HG03135 (cell line): ENCODE results near the gene ETHE1.

ENCODE experiments used
- ATAC-seq: cut with Tn5 transposase; IDR thresholded peaks from one replicate; pipeline ENCODE4 v1.9.1; 2021; ENCODE audit warnings: mild to moderate bottlenecking, moderate library complexity; ENCODE audit not compliant: unreplicated experiment

The ETHE1 gene, protein sequence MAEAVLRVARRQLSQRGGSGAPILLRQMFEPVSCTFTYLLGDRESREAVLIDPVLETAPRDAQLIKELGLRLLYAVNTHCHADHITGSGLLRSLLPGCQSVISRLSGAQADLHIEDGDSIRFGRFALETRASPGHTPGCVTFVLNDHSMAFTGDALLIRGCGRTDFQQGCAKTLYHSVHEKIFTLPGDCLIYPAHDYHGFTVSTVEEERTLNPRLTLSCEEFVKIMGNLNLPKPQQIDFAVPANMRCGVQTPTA

DNA sequence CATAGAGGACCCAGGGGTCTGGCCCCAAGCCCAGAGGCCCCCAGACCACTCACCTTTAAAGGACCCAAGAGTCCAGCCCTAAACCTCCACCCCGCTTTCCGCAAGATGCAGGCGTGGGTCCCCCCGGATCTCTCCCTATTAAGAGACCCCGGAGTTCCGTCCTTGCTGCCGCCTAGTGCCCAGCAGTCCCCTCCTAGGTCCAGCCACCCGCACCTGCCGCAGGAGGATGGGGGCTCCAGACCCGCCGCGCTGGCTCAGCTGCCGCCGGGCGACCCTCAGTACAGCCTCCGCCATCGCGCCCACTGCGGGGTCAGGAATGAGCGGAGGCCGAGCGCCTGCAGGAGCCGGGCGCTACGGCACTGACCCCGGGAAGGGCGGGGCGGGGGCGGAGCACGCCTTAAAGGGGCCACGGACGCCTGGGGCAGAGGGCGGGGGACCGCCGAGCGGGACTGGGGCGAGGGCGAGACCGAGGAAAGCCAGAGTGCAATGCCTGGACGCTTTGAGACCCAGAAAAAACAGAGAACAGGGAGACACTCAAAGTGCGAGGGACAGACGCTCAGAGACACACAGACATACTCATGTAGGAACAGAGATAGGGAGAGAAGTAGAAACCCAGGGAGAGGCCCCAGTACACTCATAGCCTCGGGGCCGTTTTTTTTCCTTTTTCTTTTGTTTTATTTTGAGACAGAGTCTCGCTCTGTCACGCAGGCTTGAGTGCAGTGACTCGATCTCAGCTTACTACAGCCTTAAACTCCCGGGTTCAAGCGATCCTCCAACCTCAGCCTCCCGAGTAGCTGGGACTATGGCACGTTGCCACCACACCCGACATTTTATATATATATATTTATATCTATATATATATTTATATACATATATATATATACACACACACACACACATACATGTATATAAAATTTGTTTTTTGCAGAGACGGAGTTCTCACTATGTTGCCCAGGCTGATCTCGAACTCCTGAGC, at the start of gene ETHE1:
Gene ETHE1, minus strand, starts transcription at position 318 of the 976 bp plus-strand sequence. Its CDS starts 24 bp downstream, at position 294.
- peak; percentile 65 for ATAC-seq

DNA sequence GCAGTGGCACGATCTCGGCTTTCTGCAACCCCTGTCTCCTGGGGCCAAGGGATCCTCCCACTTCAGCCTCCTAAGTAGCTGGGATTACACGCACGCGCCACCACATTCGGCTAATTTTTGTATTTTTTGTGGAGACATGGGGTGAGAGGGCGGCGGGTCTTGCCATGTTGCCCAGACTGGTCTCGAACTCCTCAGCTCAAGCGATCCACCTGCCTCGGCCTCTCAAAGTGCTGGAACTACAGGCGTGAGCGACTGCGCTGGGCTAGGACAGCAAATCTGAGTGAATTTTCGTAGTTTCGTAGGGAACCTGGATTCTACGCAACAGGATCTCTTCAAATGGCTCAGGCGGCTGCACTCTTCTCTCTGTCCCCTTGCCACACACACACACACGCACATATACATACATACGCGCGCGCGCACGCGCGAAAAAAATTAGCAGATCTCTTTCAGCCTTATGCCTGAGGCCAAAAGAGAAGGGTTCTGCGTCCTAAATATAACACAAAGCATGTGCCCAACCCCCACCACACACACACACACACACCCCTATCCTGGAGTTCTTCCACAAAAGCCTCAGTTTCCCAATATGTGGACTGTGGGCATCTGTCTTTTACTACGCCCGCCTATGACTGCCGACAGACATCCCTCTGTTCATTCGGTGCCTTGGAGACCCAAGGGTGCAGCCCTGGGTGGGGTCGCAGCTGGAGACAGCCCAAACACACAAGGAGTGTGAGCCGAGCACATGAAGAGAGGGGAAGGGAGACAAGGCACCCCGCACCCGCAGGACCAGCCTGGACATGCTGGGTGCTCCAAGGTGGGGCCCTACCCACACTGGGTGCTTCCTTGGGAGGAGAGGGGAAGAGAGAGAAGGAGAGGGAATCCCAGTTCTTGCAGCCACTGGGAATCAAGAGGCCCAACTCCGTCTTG, 49.2 kb upstream of the ETHE1 start:
- no peak for ATAC-seq

DNA sequence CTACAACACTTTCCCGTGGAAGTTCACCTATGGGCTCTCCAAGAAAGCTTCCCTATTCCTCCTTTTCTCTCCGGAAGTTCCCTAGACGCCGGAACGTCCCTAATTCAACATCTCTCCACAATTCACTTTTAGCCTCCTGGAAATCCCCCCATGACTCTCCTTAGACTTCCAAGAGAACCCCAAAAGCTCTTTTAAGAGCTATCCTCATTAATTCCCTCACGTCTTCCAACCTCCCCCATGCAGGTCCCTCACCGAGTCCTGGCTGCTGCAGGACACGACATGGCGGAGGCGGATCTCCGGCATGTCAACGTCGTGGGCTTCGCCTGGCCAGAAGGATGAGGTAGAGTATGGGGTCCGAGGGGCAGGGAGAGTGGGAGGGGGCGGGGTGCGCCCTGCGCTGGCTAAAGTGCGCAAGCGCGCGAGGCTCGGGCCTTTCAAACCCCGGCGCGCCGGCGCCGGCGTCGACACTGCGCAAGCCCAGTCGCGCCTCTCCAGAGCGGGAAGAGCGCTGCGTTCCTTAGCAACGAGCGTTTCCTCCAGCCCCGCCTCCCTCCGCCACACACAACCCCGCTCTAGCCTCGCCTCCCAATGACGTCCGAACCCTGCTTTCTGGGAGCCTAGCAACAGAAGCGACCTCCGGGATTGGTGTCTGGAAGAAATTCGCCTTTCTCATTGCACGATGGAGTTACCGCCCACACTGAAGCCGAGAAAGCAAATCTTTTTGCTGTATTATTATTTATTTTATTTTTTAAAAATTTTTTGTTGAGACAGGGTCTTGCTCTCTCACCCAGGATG, 48.4 kb upstream of the ETHE1 start, which contains the start of the genes PINLYP and XRCC1:
Gene PINLYP, plus strand, starts transcription at position 646 of the 795 bp plus-strand sequence. CDS start 1,391 bp downstream, outside the sequence.
Gene XRCC1, minus strand, starts transcription at position 372 of the 795 bp plus-strand sequence. Its CDS starts 69 bp downstream, at position 303.
- peak; percentile 97 for ATAC-seq

DNA sequence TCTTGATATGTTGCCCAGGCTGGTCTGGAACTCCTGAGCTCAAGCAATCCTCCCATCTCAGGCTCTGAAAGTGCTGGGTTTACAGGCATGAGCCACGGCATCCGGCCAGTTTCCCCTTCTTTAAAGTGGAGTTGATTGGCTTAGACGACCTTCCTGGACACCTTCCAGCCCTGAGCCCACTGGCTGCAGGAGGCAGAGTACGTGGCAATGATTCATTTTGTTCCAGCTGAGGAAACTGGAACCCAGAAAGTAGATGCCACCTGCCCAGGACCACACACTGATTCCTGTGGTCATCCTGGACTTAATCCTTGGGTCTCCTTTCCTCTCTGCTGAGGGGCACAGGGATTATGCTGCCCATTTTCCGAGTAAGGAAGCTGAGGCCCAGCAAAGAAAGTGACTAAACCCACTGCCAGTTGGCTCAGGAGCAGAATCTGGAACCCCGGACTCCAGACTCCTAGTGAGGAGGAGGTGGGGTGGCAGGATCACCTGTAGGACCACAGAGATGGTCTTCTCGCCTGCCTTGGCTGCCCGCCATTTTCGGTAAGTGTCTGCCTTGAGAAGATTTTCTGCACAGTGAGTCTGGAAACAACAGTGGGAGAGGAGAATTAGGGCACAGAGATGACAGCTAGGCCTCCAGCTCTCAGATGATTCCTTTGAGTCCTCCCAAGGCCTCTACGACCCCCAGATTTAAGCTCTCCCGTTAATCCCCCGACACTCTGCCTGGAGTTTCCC, 47.6 kb upstream of the ETHE1 start:
- ATAC-seq = no peak

DNA sequence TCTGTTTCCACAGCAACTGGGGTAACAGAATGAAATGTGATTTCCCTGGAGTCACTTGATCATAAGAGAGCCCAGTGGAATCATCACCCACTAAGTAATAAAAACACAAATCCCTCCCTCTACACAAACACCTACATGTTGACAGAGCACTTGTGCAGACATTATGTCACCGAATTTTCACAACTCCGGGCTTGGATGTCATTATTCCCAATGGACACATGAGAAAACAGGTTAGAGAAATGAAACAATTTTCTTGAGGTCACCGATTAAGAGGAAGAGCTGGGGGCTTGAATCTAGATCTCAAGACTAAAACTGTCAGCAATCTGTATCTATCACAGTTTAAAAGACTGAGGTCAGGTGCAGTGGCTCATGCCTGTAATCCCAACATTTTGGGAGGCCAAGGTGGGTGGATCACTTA, 45.2 kb upstream of the ETHE1 start:
- no peak for ATAC-seq

DNA sequence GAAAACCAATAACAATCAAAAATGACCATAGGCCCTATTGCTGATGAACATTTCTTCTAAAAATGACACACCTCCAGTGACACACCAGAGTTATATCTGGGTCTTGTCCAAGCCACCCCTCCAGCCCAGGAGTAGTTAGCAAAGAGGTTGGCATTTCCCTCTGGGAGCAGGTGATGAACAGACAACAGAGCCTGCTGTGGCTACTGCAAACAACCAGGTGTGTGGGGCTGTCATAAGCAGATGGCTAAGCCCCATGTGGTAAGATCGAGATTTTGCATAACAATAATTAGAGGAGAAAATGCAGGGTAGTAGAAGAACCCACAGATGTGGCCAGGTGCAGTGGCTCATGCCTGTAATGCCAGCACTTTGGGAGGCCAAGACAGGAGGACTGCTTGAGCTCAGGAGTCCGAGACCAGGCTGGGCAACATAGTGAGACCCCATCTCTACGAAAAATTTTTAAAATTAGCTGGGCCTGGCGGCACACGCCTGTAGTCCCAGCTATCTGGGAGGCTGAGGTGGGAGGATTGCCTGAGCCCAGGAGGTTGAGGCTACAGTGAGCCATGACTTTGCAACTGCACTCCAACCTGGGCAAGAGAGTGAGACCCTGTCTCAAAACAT, 43.3 kb upstream of the ETHE1 start:
- ATAC-seq = no peak

DNA sequence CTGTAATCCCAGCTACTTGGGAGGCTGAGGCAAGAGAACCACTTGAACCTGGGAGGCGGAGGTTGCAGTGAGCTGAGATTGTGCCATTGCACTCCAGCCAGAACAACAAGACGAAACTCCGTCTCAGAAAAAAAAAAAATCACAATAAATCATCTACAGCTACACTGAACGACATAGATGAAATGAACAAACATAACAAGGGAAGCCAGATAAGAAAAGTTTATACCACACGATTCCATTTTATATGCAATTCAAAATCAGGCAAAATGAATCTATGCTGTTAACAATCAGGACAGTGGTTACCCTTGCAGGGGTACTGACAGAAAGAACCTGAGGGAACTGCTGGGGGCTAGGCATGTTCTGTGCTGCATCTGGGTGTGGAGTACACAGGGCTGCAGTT, 42.7 kb upstream of the ETHE1 start:
- ATAC-seq = no peak

DNA sequence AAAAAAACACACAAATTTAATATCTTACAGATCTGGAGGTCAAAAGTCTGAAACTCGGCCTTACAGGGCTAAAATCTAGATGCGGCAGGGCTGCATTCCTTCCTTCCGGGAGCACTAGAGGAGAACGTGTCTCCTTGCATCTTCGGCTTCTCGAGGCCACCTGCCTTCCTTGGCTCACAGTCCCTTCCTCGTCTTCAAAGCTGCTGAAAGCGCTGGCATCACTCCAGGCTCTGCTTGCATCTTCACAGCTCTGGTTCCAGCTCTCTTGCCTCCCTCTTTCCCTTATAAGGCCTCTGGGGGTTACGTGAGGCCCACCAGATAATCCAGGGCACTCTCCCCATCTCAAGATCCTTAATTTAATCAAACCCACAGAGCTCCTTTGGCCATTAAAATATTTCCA, 37.8 kb upstream of the ETHE1 start:
- no peak for ATAC-seq

DNA sequence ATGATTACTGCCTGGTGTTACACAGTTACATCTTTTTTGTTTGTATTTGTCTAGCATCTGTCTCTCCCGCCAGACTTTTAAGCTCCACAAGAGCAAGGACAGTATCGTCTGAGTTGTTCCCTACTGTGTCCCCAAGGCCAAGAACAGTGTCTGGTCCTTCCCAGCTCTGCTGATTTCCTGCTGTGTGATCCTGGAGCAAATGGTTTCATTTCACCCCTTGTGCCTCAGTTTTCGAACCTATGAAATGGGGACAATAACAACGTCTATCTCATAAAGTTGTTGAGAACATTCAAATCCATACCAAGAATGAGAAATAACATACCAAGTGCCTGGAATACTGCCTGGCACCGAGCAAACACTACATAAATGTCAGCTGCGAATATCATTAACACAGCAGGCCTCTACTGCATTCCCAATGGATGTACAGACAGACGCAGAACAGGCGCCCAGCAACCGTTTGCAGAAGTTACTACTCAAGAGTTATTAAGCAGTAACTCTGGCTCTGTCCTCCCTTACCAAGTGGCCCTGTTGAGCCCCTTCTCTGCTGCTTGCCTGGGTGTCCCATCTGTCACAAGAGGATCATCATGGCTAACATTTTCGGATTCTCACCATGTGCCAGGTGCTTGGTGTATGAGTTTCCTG, 36.9 kb upstream of the ETHE1 start:
- ATAC-seq = no peak

DNA sequence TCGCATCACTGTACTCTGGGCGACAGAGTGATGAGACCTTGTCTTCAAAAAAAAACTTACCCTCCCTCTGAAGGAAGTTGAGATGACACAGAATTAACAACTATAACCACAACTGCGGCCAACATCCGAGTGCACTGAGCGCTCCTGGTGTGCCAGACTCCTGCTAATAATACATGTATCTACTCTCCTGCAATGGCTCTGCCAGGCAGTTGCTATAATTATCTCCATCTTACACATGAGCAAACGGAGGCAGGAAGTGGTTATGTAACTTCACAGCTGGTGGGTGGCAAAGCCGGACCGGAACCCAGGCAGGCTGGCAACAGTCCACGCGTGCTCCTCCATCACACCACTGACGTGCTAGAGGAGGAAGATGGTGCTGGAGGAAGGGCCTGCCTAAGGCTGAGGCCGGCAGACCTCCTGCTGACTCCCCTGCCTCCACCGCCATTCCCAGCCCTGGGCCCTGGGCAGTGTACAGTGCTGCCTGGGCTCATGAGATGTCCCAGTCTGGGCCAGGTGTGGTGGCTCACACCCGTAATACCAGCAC, 35.8 kb upstream of the ETHE1 start:
- peak; percentile 73 for ATAC-seq

DNA sequence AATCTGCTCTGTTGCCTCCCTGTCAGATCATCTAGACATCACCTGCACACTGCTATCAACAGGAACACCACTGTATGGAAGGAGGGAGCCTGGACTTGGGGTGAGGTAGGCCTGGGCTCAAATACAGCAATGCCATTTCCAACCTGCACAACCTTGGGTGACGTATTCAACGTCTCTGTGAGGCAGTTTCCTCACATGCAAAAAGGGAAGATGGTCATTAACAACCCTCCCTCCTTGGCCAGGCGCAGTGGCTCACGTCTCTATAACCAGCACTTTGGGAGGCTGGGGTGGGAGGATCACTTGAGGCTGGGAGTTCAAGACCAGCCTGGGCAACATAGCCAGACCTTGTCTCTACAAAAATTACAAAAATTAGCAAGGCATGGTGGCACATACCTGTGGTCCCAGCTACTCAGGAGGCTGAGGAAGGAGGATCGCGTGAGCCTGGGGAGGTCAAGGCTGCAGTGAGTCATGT, 35.3 kb upstream of the ETHE1 start:
- no peak for ATAC-seq

DNA sequence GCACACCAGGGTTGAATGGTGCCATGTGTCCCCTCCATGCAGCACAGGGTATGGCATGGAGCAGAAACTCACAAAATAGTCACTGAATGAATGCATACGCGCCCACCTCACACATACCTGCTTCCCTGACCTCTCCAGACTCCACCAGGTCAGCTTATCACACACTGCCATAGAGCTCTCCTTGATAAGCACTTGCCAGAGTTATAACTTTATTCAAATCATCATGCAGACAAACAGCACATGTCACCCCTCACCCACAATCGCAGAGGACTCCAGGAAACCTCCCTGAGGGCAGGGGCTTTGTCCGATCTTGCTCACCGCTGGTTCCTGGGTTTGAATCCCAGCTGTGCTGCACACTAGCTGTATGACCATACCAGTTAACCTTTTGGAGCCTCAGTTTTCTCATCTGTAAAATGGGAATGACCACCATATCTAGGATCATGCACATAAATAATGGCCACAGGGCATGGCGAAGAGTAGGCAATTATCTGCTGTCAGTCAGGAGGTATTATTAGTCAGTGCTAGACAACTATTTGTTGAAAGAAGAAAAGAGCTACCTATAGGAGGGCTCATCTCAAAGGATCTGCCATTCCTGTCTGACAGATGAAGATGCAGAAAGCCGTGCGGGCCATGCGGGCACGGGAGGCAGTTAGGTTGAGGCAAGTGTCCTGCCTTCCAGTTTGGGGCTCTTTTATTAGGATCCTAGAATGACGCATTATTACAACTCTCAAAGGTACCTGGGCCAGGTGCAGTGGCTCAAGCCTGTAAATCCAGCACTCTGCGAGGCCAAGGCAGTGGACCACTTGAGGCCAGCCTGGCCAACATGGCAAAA, 34.4 kb upstream of the ETHE1 start:
- ATAC-seq = no peak

DNA sequence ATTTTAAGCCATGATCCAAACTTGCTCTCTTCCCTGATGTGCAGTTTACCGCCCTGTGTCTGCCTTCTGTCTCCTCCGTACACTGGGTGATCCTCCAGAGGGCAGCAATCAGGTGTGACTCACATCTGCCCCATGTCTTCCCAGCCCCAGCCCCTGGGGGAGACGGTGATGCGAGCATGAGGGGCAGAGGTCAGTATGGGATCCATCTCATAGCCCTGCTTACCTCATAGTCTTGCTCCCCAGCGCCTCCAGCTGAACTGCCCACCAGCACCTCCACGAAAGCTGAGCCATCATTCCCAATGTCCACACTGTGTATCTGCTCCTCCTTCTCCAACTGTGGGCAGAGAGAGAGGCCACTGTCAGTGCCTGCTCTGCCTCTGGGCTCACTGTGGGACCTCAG, 33.7 kb upstream of the ETHE1 start:
- no peak for ATAC-seq

DNA sequence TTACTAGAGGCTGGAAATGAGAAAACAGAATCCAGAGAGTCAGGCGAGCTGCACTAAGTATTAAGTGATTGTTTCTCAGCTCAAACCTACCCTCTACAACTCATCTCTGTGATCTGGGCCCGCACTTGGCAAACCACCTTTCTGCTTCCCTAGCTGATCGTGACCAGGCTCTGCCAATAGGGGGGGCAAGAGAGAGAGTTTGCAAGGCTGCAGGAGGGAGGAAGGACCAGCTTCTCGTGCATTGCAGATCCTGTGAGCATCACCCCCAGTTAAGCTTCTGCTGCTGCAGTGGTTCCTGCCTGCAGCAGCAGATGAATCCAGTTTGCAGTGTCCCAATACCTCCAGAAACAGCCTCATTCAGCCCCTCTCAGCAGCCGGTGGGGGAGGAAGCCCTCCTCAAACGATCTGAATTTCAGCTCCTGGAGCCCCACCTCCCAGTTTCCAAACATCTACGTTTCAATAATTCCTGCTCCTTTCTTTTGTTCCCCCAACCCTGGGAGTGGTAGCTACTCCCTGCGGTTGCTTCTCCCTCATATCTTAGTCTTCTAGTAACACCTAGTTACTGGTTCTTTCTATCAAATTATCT, 28.3 kb upstream of the ETHE1 start:
- no peak for ATAC-seq

DNA sequence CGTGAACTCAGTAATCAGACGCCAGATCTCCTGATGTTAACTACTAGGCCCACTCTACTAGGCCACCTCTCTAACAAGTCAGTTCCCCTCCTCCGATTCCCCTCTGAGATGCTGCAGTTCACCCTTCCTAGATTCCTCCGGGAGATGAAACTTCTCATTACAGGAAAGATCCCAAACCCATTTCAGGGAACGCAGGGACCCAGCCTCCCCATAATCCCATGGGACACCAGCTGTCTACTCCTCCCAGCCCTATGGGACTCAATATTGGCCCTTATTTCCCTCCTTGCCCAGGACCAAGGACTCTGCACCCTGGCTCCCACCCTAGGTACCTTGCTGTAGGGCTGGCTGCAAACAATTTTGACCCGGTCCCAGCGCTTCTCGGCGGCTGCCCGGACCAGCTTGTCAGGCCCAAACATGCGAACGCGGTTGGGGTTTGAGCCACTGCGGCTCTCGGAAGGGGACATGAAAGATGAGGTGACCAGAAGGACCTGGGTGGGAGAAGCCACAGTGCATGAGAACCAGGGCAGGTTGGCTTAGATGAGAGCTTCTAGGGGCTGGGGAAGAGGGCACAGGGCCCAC, 27.4 kb upstream of the ETHE1 start:
- no peak for ATAC-seq

DNA sequence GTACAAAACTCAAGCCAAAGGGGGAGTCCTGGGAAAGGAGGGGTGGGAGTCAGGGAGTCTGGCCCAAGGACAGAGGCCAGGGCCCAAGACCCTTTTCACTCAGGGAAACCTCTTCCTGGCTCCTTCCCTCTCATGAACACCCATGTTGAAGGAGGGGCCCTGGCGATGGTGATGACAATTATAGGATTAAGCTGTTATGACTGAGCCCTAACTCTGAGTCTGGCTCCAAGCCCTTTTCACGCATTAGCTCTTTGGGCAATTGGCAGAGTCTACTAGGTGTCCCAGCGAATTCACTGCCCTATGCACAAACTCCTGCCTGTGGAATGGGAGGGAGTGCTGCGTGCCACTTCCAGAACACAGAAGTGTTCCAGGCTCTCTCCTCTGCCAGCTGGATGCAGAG, 26.7 kb upstream of the ETHE1 start:
- no peak for ATAC-seq
